ENCODE data around the gene WDR88. TPM values are rescaled to one million over a fixed set of nuclear protein-coding genes. Genes with fewer than 3 reads are reported as not detected.

WDR88 gene
- total RNA-seq, 4 donors from 2014 or later: not detected

DNA sequence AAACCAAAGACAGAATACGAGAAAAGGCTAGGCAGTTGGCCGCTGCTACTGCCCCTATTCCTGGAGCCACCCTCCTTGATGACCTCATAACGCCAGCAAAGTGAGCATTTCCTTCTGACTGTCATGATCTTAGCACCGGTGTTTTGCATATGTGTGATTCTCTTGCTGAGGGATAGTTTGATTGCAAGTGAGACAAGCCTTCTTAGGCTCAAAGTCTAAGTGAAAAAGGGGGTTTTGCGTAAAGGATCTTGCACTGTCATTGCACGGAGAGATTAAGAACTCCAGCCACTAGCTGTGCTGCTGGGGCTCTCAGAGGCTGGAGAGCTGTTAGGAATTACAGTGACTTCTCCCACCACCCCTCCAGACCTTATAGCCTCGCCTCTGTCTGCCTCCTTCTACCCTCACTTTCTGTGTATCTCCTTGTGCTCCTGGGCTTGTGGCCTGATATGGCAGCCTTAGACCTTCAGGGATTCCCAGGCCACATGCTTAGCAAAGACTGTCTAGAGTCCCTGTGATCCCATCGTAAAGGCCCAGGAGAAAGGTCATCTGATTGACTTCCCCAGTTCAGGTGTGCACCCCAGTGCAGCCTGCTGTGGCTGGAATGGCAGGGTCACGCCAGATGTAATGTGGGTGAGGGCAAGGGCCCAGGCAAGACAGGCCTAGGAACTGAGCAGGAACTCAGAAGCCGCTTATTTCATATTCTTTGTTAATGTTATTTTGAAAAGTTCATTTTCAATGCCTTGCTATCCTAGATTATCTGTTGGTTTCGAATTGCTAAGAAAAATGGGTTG lies 38.3 kb upstream of the WDR88 start:
- H3K27ac ChIP-seq: no peak overlapping the region
- no peak overlapping the region for H3K4me3 ChIP-seq (replicated peaks in 1 of 3)
- no peaks in the 10 kb centered on the region for H3K4me1 ChIP-seq
- DNase-seq: no peak
- TF ChIP-seq POLR2A (IDR thresholded peaks at IDR 0.05) (no peak), CTCF (IDR thresholded peaks at IDR 0.05) (no peak)
- no peaks in the 10 kb centered on the region for H3K27me3 ChIP-seq
- H3K9me3 ChIP-seq: no peaks in the 10 kb centered on the region
- WGBS, 2 donors: 90 to 96% methylated on average over 11 of the region's 11 CpGs
- H3K36me3 ChIP-seq: peaks cover 59 to 61% of the 10 kb centered on the region in 2 donors
- intact Hi-C loops (cut with DNase I): no loop called here

DNA sequence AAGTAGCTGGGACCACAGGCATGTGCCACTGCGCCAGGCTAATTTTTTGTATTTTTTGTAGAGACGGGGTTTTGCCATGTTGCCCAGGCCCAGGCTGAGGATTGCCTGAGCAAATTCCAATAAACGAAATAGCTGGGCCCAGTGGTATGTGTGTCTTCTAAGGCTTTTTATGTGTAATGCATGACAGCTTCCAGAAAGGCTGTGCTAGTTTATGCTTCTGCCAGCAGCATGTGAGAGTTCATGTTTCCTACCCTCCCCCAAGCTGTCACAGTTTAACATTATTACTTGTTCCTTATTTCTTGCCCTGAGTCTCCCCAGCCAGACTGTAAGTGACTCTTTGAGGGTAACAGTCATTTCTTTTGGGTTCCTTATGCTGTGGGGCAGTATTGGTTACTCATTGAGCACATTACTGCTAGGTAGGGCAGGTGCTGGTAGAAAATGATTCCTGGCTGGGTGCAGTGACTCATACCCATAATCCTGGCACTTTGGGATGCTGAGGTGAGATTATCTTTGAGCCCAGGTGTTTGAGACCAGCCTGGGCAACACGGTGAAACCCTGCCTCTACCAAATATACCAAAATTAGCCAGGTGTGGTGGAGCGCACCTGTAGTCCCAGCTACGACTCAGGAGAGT lies 37.4 kb upstream of the WDR88 start:
- Histone ChIP-seq H3K4me3 (replicated peaks in 1 of 3) (no peak overlapping the region), H3K4me1 (no peaks in the 10 kb centered on the region), H3K27me3 (no peaks in the 10 kb centered on the region), H3K9me3 (no peaks in the 10 kb centered on the region), H3K36me3 (peaks cover 52 to 62% of the 10 kb centered on the region in 2 donors), H3K27ac (no peak overlapping the region)
- intact Hi-C loops (cut with DNase I): no loop called here
- 88 to 92% methylated on average over 6 of the region's 6 CpGs for WGBS, 2 donors
- DNase-seq: no peak
- TF ChIP-seq CTCF (IDR thresholded peaks at IDR 0.05): no peak
- no peak for TF ChIP-seq POLR2A (IDR thresholded peaks at IDR 0.05)

DNA sequence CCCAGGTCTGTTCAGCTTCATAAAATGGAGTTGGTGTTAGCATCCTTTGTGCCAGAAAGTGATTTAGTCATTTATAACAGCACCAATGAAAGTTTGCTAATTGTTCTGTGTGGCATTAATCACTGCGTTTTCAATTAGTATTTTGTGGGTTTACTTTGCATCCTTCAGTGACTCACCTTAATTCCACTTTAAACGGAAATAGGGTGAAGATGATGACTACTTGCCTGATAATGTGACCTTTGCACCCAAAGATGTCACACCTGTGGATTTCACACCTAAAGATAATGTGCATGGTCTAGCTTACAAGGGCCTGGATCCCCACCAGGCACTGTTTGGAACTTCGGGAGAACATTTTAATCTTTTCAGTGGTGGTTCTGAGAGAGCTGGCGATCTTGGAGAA lies 35.9 kb upstream of the WDR88 start:
- H3K27ac ChIP-seq: no peak overlapping the region
- no peaks in the 10 kb centered on the region for H3K9me3 ChIP-seq
- WGBS, 2 donors: 86 to 88% methylated on average over 4 of the region's 4 CpGs
- peaks cover 49 to 58% of the 10 kb centered on the region in 2 donors for H3K36me3 ChIP-seq
- no peaks in the 10 kb centered on the region for H3K4me1 ChIP-seq
- intact Hi-C loops (cut with DNase I): no loop called here
- no peak overlapping the region for H3K4me3 ChIP-seq (replicated peaks in 1 of 3)
- no peaks in the 10 kb centered on the region for H3K27me3 ChIP-seq
- DNase-seq: no peak
- TF ChIP-seq POLR2A (IDR thresholded peaks at IDR 0.05): no peak
- TF ChIP-seq CTCF (IDR thresholded peaks at IDR 0.05): no peak

- Histone ChIP-seq H3K27ac (no peak overlapping the region), H3K36me3 (peaks cover 45 to 69% of the 10 kb centered on the region in 2 donors), H3K27me3 (no peaks in the 10 kb centered on the region), H3K9me3 (no peaks in the 10 kb centered on the region), H3K4me1 (no peaks in the 10 kb centered on the region), H3K4me3 (replicated peaks in 1 of 3) (no peak overlapping the region)
- no peak for DNase-seq
- 74 to 80% methylated on average over 4 of the region's 4 CpGs for WGBS, 2 donors
- no peak for TF ChIP-seq CTCF (IDR thresholded peaks at IDR 0.05)
- no peak for TF ChIP-seq POLR2A (IDR thresholded peaks at IDR 0.05)
- intact Hi-C loops (cut with DNase I): no loop called here
These were observed 33.8 kb upstream of the WDR88 start for GRCh38 chr19:33098055-33098534.
